GM06990 (cell line): Measurements from ENCODE around the gene GGACT.
A peak's percentile ranks its signal among the peaks of the same experiment; 100 is the strongest.

Experiments used
- DNase-seq: peaks from one replicate; pipeline ENCODE4 v3.0.0-alpha.2; 2011; ENCODE audit not compliant: insufficient read length; ENCODE audit errors: extremely low read depth
- H3K27me3 ChIP-seq: replicated peaks from 2 replicates; pipeline ENCODE4 v1.6.0; 2011; ENCODE audit warnings: low read length; ENCODE audit not compliant: control insufficient read depth, insufficient read depth
- H3K36me3 ChIP-seq: 2 replicates; pipeline ENCODE4 v1.5.1; 2011; ENCODE audit warnings: low read length; ENCODE audit not compliant: control insufficient read depth, insufficient read depth
- H3K4me3 ChIP-seq: replicated peaks from 2 replicates; pipeline ENCODE4 v1.5.1; 2011; ENCODE audit warnings: low read depth, mild to moderate bottlenecking, control low read depth, low read length
- CTCF ChIP-seq: IDR thresholded peaks from 2 replicates; pipeline ENCODE4 v1.5.1; 2011; ENCODE audit warnings: low read length, control low read depth, mild to moderate bottlenecking, inconsistent platforms; ENCODE audit not compliant: insufficient read depth, poor library complexity, severe bottlenecking

Gene GGACT

GRCh38 chr13:100517728-100518127 is 70.9 kb downstream of the GGACT start:
- no peaks in the 10 kb centered on the region for H3K36me3 ChIP-seq
- no peak for DNase-seq
- no peak overlapping the region for H3K4me3 ChIP-seq

DNA sequence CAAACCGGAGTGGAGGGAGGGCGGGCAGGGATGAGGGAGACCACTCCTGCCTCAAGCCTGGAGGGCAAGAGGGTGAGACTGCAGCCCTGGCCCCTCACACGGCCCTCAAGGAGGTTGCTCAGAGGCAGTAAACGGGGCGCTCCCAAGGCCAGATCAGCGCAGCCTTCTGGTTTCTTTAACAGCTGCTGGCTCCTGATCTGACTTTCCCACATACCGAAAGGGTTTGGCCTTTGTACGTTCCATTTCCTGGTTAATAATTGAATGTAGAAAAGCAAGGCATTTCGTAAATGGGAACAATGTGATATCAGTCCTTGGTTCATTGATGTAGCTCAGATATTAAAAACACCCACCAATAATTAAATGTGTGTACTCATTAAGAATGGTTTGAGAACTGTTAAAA is 71.5 kb downstream of the GGACT start:
- H3K36me3 ChIP-seq: no peaks in the 10 kb centered on the region

More at GRCh38 chr13:100517728-100518127, 70.9 kb downstream of the GGACT start:
- no peaks in the 10 kb centered on the region for H3K27me3 ChIP-seq
- no peak for TF ChIP-seq CTCF

GRCh38 chr13:100515410-100515800 is 73.2 kb downstream of the GGACT start:
- DNase-seq: no peak
- Histone ChIP-seq H3K27me3 (no peaks in the 10 kb centered on the region), H3K4me3 (no peak overlapping the region), H3K36me3 (no peaks in the 10 kb centered on the region)
- TF ChIP-seq CTCF: no peak

More for the DNA sequence above, 71.5 kb downstream of the GGACT start:
- DNase-seq: no peak
- Histone ChIP-seq H3K4me3 (no peak overlapping the region), H3K27me3 (no peaks in the 10 kb centered on the region)
- no peak for TF ChIP-seq CTCF

- Histone ChIP-seq H3K27me3 (no peaks in the 10 kb centered on the region), H3K36me3 (no peaks in the 10 kb centered on the region), H3K4me3 (no peak overlapping the region)
- peak; percentile 91 for TF ChIP-seq CTCF
- DNase-seq: peak; percentile 37
Observed at GRCh38 chr13:100514788-100515409, 73.7 kb downstream of the GGACT start.

- Histone ChIP-seq H3K36me3 (no peaks in the 10 kb centered on the region), H3K4me3 (no peak overlapping the region), H3K27me3 (no peaks in the 10 kb centered on the region)
- TF ChIP-seq CTCF: no peak
- DNase-seq: no peak
Observed at GRCh38 chr13:100513987-100514670, 74.5 kb downstream of the GGACT start.
